ENCODE measurements around the gene OXSR1.

The OXSR1 gene

GRCh38 chr3:38253704-38254103 lies 88.4 kb downstream of the OXSR1 start:
- TF ChIP-seq EZH2 (IDR thresholded peaks at IDR 0.05; ENCODE audit: borderline replicate concordance, low read depth, low read length, severe bottlenecking) (no peak), CTCF (IDR thresholded peaks at IDR 0.05; ENCODE audit: borderline replicate concordance, extremely low read depth, low read length, poor library complexity, severe bottlenecking) (no peak)

GRCh38 chr3:38254872-38255271 lies 89.5 kb downstream of the OXSR1 start:
- ATAC-seq (ENCODE audit: insufficient read depth, low read depth) (no peak), DNase-seq (no peak)
- H3K36me3 ChIP-seq (ENCODE audit: insufficient read depth, low read length) = peaks cover 58% of the 10 kb centered on the region

More at GRCh38 chr3:38253704-38254103, 88.4 kb downstream of the OXSR1 start:
- ATAC-seq (ENCODE audit: insufficient read depth, low read depth) = no peak
- no peaks in the 10 kb centered on the region for H4K20me1 ChIP-seq (ENCODE audit: insufficient read depth, low read length)
- H3K4me1 ChIP-seq (ENCODE audit: insufficient read depth, low read length) = no peaks in the 10 kb centered on the region
- H3K9ac ChIP-seq (ENCODE audit: low read depth, low read length) = no peak overlapping the region
- H3K27me3 ChIP-seq (ENCODE audit: insufficient read depth, low read length, poor library complexity) = no peaks in the 10 kb centered on the region
- no peaks in the 10 kb centered on the region for H3K79me2 ChIP-seq (ENCODE audit: insufficient read depth, low read length)
- no peaks in the 10 kb centered on the region for H3K9me3 ChIP-seq (ENCODE audit: insufficient read depth, low read length, severe bottlenecking)
- no peak overlapping the region for H3K27ac ChIP-seq (ENCODE audit: low read length)
- no peak overlapping the region for H3K4me2 ChIP-seq (ENCODE audit: insufficient read depth, low read length)
- no peak overlapping the region for H2AFZ ChIP-seq (ENCODE audit: low read depth, low read length)
- H3K4me3 ChIP-seq (ENCODE audit: low read depth in 1 of 2, low read length in 2 of 2) = no peak overlapping the region
- DNase-seq = no peak
- H3K36me3 ChIP-seq (ENCODE audit: insufficient read depth, low read length) = peaks cover 69% of the 10 kb centered on the region

GRCh38 chr3:38255627-38256026 lies 90.3 kb downstream of the OXSR1 start:
- Histone ChIP-seq H3K9ac (ENCODE audit: low read depth, low read length) (no peak overlapping the region), H3K9me3 (ENCODE audit: insufficient read depth, low read length, severe bottlenecking) (no peaks in the 10 kb centered on the region), H3K4me1 (ENCODE audit: insufficient read depth, low read length) (no peaks in the 10 kb centered on the region), H3K4me2 (ENCODE audit: insufficient read depth, low read length) (no peak overlapping the region), H2AFZ (ENCODE audit: low read depth, low read length) (no peak overlapping the region), H4K20me1 (ENCODE audit: insufficient read depth, low read length) (no peaks in the 10 kb centered on the region), H3K36me3 (ENCODE audit: insufficient read depth, low read length) (peaks cover 50% of the 10 kb centered on the region), H3K79me2 (ENCODE audit: insufficient read depth, low read length) (no peaks in the 10 kb centered on the region), H3K27me3 (ENCODE audit: insufficient read depth, low read length, poor library complexity) (no peaks in the 10 kb centered on the region), H3K27ac (ENCODE audit: low read length) (no peak overlapping the region), H3K4me3 (ENCODE audit: low read depth in 1 of 2, low read length in 2 of 2) (no peak overlapping the region)
- TF ChIP-seq CTCF (IDR thresholded peaks at IDR 0.05; ENCODE audit: borderline replicate concordance, extremely low read depth, low read length, poor library complexity, severe bottlenecking) = no peak
- no peak for TF ChIP-seq EZH2 (IDR thresholded peaks at IDR 0.05; ENCODE audit: borderline replicate concordance, low read depth, low read length, severe bottlenecking)
- ATAC-seq (ENCODE audit: insufficient read depth, low read depth) (no peak), DNase-seq (no peak)

More at GRCh38 chr3:38254872-38255271, 89.5 kb downstream of the OXSR1 start:
- H3K4me1 ChIP-seq (ENCODE audit: insufficient read depth, low read length) = no peaks in the 10 kb centered on the region
- TF ChIP-seq EZH2 (IDR thresholded peaks at IDR 0.05; ENCODE audit: borderline replicate concordance, low read depth, low read length, severe bottlenecking) = no peak
- no peak for TF ChIP-seq CTCF (IDR thresholded peaks at IDR 0.05; ENCODE audit: borderline replicate concordance, extremely low read depth, low read length, poor library complexity, severe bottlenecking)
- no peaks in the 10 kb centered on the region for H3K27me3 ChIP-seq (ENCODE audit: insufficient read depth, low read length, poor library complexity)
- H3K9ac ChIP-seq (ENCODE audit: low read depth, low read length) = no peak overlapping the region
- no peaks in the 10 kb centered on the region for H3K79me2 ChIP-seq (ENCODE audit: insufficient read depth, low read length)
- H2AFZ ChIP-seq (ENCODE audit: low read depth, low read length) = no peak overlapping the region
- no peak overlapping the region for H3K4me2 ChIP-seq (ENCODE audit: insufficient read depth, low read length)
- H3K4me3 ChIP-seq (ENCODE audit: low read depth in 1 of 2, low read length in 2 of 2) = no peak overlapping the region
- H3K27ac ChIP-seq (ENCODE audit: low read length) = no peak overlapping the region
- H4K20me1 ChIP-seq (ENCODE audit: insufficient read depth, low read length) = no peaks in the 10 kb centered on the region
- H3K9me3 ChIP-seq (ENCODE audit: insufficient read depth, low read length, severe bottlenecking) = no peaks in the 10 kb centered on the region

- no peaks in the 10 kb centered on the region for H4K20me1 ChIP-seq (ENCODE audit: insufficient read depth, low read length)
- no peaks in the 10 kb centered on the region for H3K27me3 ChIP-seq (ENCODE audit: insufficient read depth, low read length, poor library complexity)
- H2AFZ ChIP-seq (ENCODE audit: low read depth, low read length) = no peak overlapping the region
- H3K9ac ChIP-seq (ENCODE audit: low read depth, low read length) = no peak overlapping the region
- no peak for DNase-seq
- H3K4me2 ChIP-seq (ENCODE audit: insufficient read depth, low read length) = no peak overlapping the region
- H3K36me3 ChIP-seq (ENCODE audit: insufficient read depth, low read length) = peaks cover 30% of the 10 kb centered on the region
- no peaks in the 10 kb centered on the region for H3K4me1 ChIP-seq (ENCODE audit: insufficient read depth, low read length)
- no peak overlapping the region for H3K27ac ChIP-seq (ENCODE audit: low read length)
- no peak overlapping the region for H3K4me3 ChIP-seq (ENCODE audit: low read depth in 1 of 2, low read length in 2 of 2)
- no peak for ATAC-seq (ENCODE audit: insufficient read depth, low read depth)
- H3K79me2 ChIP-seq (ENCODE audit: insufficient read depth, low read length) = no peaks in the 10 kb centered on the region
- H3K9me3 ChIP-seq (ENCODE audit: insufficient read depth, low read length, severe bottlenecking) = no peaks in the 10 kb centered on the region
- no peak for TF ChIP-seq CTCF (IDR thresholded peaks at IDR 0.05; ENCODE audit: borderline replicate concordance, extremely low read depth, low read length, poor library complexity, severe bottlenecking)
These were observed 92.2 kb downstream of the OXSR1 start for GRCh38 chr3:38257583-38257982.
